ENCODE results near the gene CDH23.

CDH23 gene

GRCh38 chr10:71494980-71495381, 98.3 kb downstream of the CDH23 start:
- Histone ChIP-seq H3K4me1 (ENCODE audit: control insufficient read depth, insufficient read depth, low read length) (no peaks in the 10 kb centered on the region), H3K27me3 (ENCODE audit: control insufficient read depth, insufficient read depth, low read length) (peaks cover 7% of the 10 kb centered on the region), H3K9ac (ENCODE audit: low read length) (no peak overlapping the region), H3K36me3 (ENCODE audit: control insufficient read depth, insufficient read depth, low read length) (no peaks in the 10 kb centered on the region), H3K4me3 (ENCODE audit: low read length) (no peak overlapping the region), H3K9me3 (ENCODE audit: control insufficient read depth, low read length) (no peaks in the 10 kb centered on the region)

GRCh38 chr10:71496927-71497762, 100.4 kb downstream of the CDH23 start:
- H3K4me3 ChIP-seq (ENCODE audit: low read length) = no peak overlapping the region
- no peak overlapping the region for H3K9ac ChIP-seq (ENCODE audit: low read length)
- H3K9me3 ChIP-seq (ENCODE audit: control insufficient read depth, low read length) = no peaks in the 10 kb centered on the region
- peaks cover 5% of the 10 kb centered on the region for H3K27me3 ChIP-seq (ENCODE audit: control insufficient read depth, insufficient read depth, low read length)
- H3K4me1 ChIP-seq (ENCODE audit: control insufficient read depth, insufficient read depth, low read length) = no peaks in the 10 kb centered on the region
- no peaks in the 10 kb centered on the region for H3K36me3 ChIP-seq (ENCODE audit: control insufficient read depth, insufficient read depth, low read length)

- Histone ChIP-seq H3K4me3 (ENCODE audit: low read length) (no peak overlapping the region), H3K27me3 (ENCODE audit: control insufficient read depth, insufficient read depth, low read length) (peaks cover 5% of the 10 kb centered on the region), H3K9ac (ENCODE audit: low read length) (no peak overlapping the region), H3K9me3 (ENCODE audit: control insufficient read depth, low read length) (no peaks in the 10 kb centered on the region), H3K36me3 (ENCODE audit: control insufficient read depth, insufficient read depth, low read length) (no peaks in the 10 kb centered on the region), H3K4me1 (ENCODE audit: control insufficient read depth, insufficient read depth, low read length) (no peaks in the 10 kb centered on the region)
Observed at GRCh38 chr10:71497763-71498326, 101.1 kb downstream of the CDH23 start.

GRCh38 chr10:71501402-71501801, 104.7 kb downstream of the CDH23 start:
- H3K9ac ChIP-seq (ENCODE audit: low read length) = no peak overlapping the region
- no peak overlapping the region for H3K4me3 ChIP-seq (ENCODE audit: low read length)
- H3K4me1 ChIP-seq (ENCODE audit: control insufficient read depth, insufficient read depth, low read length) = no peaks in the 10 kb centered on the region
- no peaks in the 10 kb centered on the region for H3K36me3 ChIP-seq (ENCODE audit: control insufficient read depth, insufficient read depth, low read length)
- H3K27me3 ChIP-seq (ENCODE audit: control insufficient read depth, insufficient read depth, low read length) = peaks cover 7% of the 10 kb centered on the region
- no peaks in the 10 kb centered on the region for H3K9me3 ChIP-seq (ENCODE audit: control insufficient read depth, low read length)

- H3K4me3 ChIP-seq (ENCODE audit: low read length) = no peak overlapping the region
- no peaks in the 10 kb centered on the region for H3K9me3 ChIP-seq (ENCODE audit: control insufficient read depth, low read length)
- H3K36me3 ChIP-seq (ENCODE audit: control insufficient read depth, insufficient read depth, low read length) = no peaks in the 10 kb centered on the region
Observed at GRCh38 chr10:71502190-71502589, 105.5 kb downstream of the CDH23 start.

GRCh38 chr10:71502851-71503250, 106.1 kb downstream of the CDH23 start:
- Histone ChIP-seq H3K27me3 (ENCODE audit: control insufficient read depth, insufficient read depth, low read length) (peaks cover 7% of the 10 kb centered on the region), H3K9me3 (ENCODE audit: control insufficient read depth, low read length) (no peaks in the 10 kb centered on the region), H3K9ac (ENCODE audit: low read length) (no peak overlapping the region), H3K36me3 (ENCODE audit: control insufficient read depth, insufficient read depth, low read length) (no peaks in the 10 kb centered on the region), H3K4me1 (ENCODE audit: control insufficient read depth, insufficient read depth, low read length) (no peaks in the 10 kb centered on the region), H3K4me3 (ENCODE audit: low read length) (no peak overlapping the region)

More at GRCh38 chr10:71502190-71502589, 105.5 kb downstream of the CDH23 start:
- Histone ChIP-seq H3K4me1 (ENCODE audit: control insufficient read depth, insufficient read depth, low read length) (no peaks in the 10 kb centered on the region), H3K27me3 (ENCODE audit: control insufficient read depth, insufficient read depth, low read length) (peaks cover 7% of the 10 kb centered on the region), H3K9ac (ENCODE audit: low read length) (no peak overlapping the region)

- Histone ChIP-seq H3K27me3 (ENCODE audit: control insufficient read depth, insufficient read depth, low read length) (peaks cover 7% of the 10 kb centered on the region), H3K9ac (ENCODE audit: low read length) (no peak overlapping the region), H3K4me3 (ENCODE audit: low read length) (no peak overlapping the region), H3K36me3 (ENCODE audit: control insufficient read depth, insufficient read depth, low read length) (no peaks in the 10 kb centered on the region), H3K4me1 (ENCODE audit: control insufficient read depth, insufficient read depth, low read length) (no peaks in the 10 kb centered on the region), H3K9me3 (ENCODE audit: control insufficient read depth, low read length) (no peaks in the 10 kb centered on the region)
Observed at GRCh38 chr10:71504168-71504567, 107.4 kb downstream of the CDH23 start.

GRCh38 chr10:71504570-71504969, 107.8 kb downstream of the CDH23 start:
- Histone ChIP-seq H3K36me3 (ENCODE audit: control insufficient read depth, insufficient read depth, low read length) (no peaks in the 10 kb centered on the region), H3K9ac (ENCODE audit: low read length) (no peak overlapping the region), H3K9me3 (ENCODE audit: control insufficient read depth, low read length) (no peaks in the 10 kb centered on the region), H3K4me1 (ENCODE audit: control insufficient read depth, insufficient read depth, low read length) (no peaks in the 10 kb centered on the region), H3K27me3 (ENCODE audit: control insufficient read depth, insufficient read depth, low read length) (peaks cover 7% of the 10 kb centered on the region), H3K4me3 (ENCODE audit: low read length) (no peak overlapping the region)

GRCh38 chr10:71505862-71506261, 109.1 kb downstream of the CDH23 start:
- Histone ChIP-seq H3K9ac (ENCODE audit: low read length) (no peak overlapping the region), H3K27me3 (ENCODE audit: control insufficient read depth, insufficient read depth, low read length) (peaks cover 7% of the 10 kb centered on the region), H3K4me3 (ENCODE audit: low read length) (no peak overlapping the region)

GRCh38 chr10:71509444-71509843, 112.7 kb downstream of the CDH23 start:
- H3K9me3 ChIP-seq (ENCODE audit: control insufficient read depth, low read length) = no peaks in the 10 kb centered on the region
- H3K4me3 ChIP-seq (ENCODE audit: low read length) = no peak overlapping the region
- H3K27me3 ChIP-seq (ENCODE audit: control insufficient read depth, insufficient read depth, low read length) = peaks cover 4% of the 10 kb centered on the region
- H3K36me3 ChIP-seq (ENCODE audit: control insufficient read depth, insufficient read depth, low read length) = no peaks in the 10 kb centered on the region
- H3K9ac ChIP-seq (ENCODE audit: low read length) = no peak overlapping the region
- no peaks in the 10 kb centered on the region for H3K4me1 ChIP-seq (ENCODE audit: control insufficient read depth, insufficient read depth, low read length)

More at GRCh38 chr10:71505862-71506261, 109.1 kb downstream of the CDH23 start:
- no peaks in the 10 kb centered on the region for H3K9me3 ChIP-seq (ENCODE audit: control insufficient read depth, low read length)
- H3K4me1 ChIP-seq (ENCODE audit: control insufficient read depth, insufficient read depth, low read length) = no peaks in the 10 kb centered on the region
- no peaks in the 10 kb centered on the region for H3K36me3 ChIP-seq (ENCODE audit: control insufficient read depth, insufficient read depth, low read length)

- H3K9ac ChIP-seq (ENCODE audit: low read length) = no peak overlapping the region
- no peaks in the 10 kb centered on the region for H3K36me3 ChIP-seq (ENCODE audit: control insufficient read depth, insufficient read depth, low read length)
- H3K27me3 ChIP-seq (ENCODE audit: control insufficient read depth, insufficient read depth, low read length) = no peaks in the 10 kb centered on the region
- H3K4me3 ChIP-seq (ENCODE audit: low read length) = no peak overlapping the region
- H3K4me1 ChIP-seq (ENCODE audit: control insufficient read depth, insufficient read depth, low read length) = no peaks in the 10 kb centered on the region
- H3K9me3 ChIP-seq (ENCODE audit: control insufficient read depth, low read length) = no peaks in the 10 kb centered on the region
Observed at GRCh38 chr10:71511206-71511605, 114.5 kb downstream of the CDH23 start.

- H3K4me3 ChIP-seq (ENCODE audit: low read length) = no peak overlapping the region
- H3K36me3 ChIP-seq (ENCODE audit: control insufficient read depth, insufficient read depth, low read length) = no peaks in the 10 kb centered on the region
- H3K9me3 ChIP-seq (ENCODE audit: control insufficient read depth, low read length) = no peaks in the 10 kb centered on the region
- no peaks in the 10 kb centered on the region for H3K27me3 ChIP-seq (ENCODE audit: control insufficient read depth, insufficient read depth, low read length)
- no peak overlapping the region for H3K9ac ChIP-seq (ENCODE audit: low read length)
- no peaks in the 10 kb centered on the region for H3K4me1 ChIP-seq (ENCODE audit: control insufficient read depth, insufficient read depth, low read length)
Observed at GRCh38 chr10:71512312-71512711, 115.6 kb downstream of the CDH23 start.
